HG02623 (cell line): ENCODE measurements around the gene HRH3.

Source experiments
- ATAC-seq: cut with Tn5 transposase; IDR thresholded peaks from one replicate; pipeline ENCODE4 v1.9.1; 2021; ENCODE audit warnings: moderate library complexity; ENCODE audit not compliant: unreplicated experiment

Gene HRH3

GRCh38 chr20:62216636-62217566 is 3.2 kb downstream of the HRH3 start:
- no peak for ATAC-seq

GRCh38 chr20:62215991-62216635 is 4.0 kb downstream of the HRH3 start:
- no peak for ATAC-seq

DNA sequence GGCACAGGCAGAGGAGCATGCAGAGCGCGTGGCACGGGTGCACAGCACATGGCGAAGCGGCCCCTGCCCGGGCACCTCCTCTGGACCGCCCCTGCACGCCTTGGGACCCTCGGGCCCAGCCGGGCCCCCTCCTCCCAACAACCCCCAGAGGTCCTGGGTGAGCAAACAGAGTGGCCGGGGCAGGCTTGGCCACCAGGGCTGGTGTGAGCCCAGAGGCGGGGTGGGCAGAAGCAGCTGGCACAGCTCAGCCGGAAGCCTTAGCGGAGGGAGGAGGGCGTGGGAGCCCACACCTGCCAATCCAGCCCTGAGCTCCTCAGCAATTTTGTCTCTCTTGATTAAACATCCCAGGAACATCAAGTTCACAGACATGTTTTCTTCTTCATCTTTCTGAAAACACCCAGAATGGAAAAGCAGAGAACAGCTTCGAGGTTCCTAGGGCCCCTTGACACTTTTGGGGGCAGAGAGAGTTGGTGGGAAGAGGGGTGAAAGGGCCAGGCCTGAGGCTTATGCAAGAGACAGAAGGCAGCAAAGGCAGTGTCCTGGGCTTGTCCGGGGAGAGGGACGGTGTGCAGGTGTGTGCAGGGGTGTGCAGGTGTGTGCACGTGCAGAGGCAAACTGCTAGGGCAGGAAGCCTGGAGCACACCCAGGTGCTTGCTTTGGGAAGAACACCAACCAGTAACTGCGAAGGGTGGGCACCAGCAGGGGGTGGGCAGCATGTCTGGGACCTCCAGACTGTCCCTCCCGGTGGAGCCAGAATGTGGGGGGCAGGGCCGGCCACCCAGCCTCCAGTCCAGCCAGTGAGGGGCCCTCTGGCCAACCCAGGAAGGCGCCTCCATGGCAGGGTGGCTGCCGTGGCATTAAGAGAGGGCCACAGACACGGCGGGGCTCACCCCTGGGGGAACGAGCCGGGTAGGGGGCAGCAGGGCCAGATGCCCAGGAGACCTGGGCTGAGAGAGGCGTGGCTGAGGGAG is 4.8 kb downstream of the HRH3 start:
- no peak for ATAC-seq

GRCh38 chr20:62214067-62214466 is 6.0 kb downstream of the HRH3 start:
- no peak for ATAC-seq

GRCh38 chr20:62212299-62212698 is 7.8 kb downstream of the HRH3 start:
- ATAC-seq, result no peak

DNA sequence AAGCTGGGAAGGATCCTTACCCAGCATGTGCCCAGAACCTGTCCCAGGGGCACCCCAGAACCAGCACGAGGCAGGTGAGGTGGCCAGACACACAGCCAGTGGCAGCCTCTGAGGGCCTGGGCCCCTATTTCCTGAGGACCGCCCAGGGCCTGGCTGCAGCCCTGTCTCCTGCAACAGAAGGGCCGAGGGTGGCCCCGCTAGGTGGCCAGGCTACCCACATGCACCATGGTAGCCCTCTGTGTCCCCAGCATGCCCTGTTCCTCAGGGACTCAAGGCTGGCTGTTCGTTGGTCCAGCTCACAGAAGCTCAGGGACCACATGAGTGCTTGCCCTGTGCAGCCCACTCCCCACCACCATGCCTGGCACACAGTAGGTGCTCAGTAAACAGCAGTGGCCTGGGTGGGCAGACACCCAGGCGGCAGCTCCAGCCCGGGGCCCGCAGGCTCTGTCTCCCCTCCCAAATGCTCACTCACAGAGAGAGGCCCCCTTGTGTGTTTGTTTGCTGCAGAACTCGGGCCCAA is 8.2 kb downstream of the HRH3 start:
- no peak for ATAC-seq

DNA sequence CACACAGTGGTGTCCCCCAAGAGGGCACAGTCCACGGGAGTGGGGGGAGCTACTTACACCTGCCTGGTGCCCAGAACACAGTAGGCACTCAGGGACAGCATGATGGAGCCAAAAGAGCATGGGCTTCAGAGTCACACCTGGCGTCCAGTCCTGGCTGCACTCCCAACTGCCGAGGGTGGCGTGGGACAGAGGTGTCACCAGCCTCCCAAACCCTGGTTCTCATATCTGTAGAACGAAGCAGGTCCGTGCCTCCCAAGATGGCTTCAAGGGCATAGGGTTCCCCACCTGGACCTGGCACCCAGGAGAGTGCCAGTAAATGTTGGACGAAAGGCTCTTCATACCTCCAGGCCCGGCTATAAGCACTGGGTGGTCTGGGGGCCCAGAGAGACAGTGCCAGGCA is 8.9 kb downstream of the HRH3 start:
- ATAC-seq, result no peak

GRCh38 chr20:62210496-62210855 is 9.6 kb downstream of the HRH3 start:
- ATAC-seq, result no peak

- no peak for ATAC-seq
Measured at GRCh38 chr20:62209850-62210495, 10.1 kb downstream of the HRH3 start.

- ATAC-seq, result no peak
Measured at GRCh38 chr20:62208795-62209755, 11.0 kb downstream of the HRH3 start.

GRCh38 chr20:62208061-62208794 is 11.8 kb downstream of the HRH3 start:
- ATAC-seq, result no peak

- ATAC-seq, result no peak
Measured at GRCh38 chr20:62206388-62206775, 13.7 kb downstream of the HRH3 start.

GRCh38 chr20:62205618-62206387 is 14.3 kb downstream of the HRH3 start:
- no peak for ATAC-seq

DNA sequence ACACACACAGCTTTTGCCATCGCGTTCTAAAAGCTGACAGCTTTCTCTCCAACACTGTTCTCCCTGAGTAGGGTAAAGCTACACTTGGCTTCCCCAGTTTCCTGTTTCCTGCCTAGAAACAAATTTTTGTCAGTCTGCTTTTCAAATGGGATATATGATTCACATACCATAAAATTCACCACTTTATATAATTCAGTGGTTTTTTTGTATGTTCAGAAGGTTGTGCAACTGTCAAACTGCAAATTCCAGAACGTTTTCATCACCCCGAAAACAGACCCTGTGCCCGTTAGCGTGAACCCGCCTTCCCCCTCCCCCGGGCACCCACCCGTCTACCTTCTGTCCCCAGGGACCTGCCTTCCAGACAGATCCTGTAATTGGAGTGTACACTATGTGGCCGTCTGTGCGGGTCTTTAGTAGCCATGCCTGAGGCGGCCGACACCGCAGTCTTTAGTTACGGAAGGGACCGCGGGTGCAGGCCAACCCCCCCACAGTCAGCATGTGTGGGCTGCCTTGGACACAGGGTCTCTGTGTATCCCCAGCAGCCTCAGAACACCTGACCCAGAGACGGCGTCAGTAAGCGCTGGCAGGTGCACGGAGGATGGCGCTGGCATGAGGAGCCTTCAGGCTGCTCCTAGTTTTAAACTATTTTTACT is 16.6 kb downstream of the HRH3 start:
- ATAC-seq, result no peak

DNA sequence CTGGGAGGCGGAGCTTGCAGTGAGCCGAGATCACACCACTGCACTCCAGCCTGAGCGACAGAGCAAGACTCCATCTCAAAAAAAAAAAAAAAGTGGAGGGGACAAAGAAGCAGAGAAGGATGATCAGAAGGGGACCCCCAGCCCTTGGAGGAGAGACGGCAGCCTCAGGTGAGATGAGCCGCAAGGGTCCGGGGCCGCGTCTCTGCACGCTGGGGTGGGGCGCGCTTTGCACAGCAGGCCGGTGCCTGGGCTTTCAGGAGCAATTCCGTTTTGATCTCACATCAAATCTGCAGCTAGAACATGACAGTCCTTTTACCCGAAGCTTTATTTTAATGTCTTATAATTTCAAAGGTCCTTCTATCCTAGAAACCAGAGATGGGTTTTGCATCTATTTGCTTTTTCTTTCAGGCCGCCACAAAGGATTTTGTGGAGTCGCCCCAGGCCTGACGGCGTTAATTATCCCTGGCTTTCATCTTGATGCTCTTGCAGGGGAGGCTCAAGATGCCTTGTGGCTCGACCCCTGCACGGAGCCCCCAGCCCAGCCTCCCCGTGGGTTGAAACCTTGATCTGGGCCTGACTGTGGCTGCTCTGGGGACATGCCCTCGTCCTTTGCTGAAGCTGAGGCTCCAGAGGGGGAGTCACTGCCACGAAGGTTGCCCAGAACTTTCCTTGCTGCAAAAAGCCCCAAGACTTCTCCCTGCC is 17.3 kb downstream of the HRH3 start:
- no peak for ATAC-seq

- ATAC-seq, result no peak
Measured at GRCh38 chr20:62202083-62202395, 18.0 kb downstream of the HRH3 start.
